Activated naive CD4-positive, alpha-beta T cell (primary cell): ENCODE results near the gene ETV4.
"Not testable (repeated sequence)": the region's sequence is repeated elsewhere in the genome, so short reads cannot be mapped to it uniquely, and the experiment has no call there.

ENCODE experiments used
- DNase-seq, 4 experiments: peaks; one replicate each; lab custom pipeline; 2025; lab: John Stamatoyannopoulos, UW

The ETV4 gene

DNA sequence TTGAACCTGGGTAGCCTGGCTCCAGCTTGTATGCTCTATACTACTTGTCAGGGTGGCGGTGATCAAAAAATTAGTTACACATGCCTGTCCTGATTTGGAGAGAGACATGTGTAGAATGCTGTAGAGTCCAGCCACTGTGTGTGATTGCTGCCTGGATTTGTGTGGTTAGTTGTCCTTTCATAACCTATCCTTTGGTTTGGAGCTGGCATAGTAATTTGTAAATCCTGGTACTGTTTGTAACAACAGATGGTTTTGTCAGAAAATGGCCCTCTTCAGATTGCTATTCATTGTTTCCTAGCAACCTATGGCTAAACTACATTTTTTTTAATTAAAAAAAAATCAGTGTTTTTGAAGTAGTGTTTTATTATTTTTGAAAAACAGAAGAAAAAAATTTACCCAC lies 30.5 kb downstream of the ETV4 start:
- no peak for DNase-seq

DNA sequence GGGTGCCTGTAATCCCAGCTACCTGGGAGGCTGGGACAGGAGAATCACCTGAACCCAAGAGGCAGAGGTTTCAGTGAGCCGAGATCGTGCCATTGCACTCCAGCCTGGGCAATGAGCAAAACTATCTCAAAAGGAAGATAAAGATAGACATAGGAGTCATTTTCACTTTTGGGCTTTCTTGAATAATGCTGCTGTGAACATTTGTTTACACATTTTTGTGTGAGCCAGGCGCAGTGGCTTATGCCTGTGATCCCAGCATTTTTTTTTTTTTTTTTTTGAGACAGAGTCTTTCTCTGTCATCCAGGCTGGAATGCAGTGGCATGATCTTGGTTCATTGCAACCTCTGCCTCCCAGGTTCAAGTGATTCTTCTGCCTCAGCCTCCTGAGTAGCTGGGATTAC lies 34.9 kb downstream of the ETV4 start:
- DNase-seq = not testable (repeated sequence)

DNA sequence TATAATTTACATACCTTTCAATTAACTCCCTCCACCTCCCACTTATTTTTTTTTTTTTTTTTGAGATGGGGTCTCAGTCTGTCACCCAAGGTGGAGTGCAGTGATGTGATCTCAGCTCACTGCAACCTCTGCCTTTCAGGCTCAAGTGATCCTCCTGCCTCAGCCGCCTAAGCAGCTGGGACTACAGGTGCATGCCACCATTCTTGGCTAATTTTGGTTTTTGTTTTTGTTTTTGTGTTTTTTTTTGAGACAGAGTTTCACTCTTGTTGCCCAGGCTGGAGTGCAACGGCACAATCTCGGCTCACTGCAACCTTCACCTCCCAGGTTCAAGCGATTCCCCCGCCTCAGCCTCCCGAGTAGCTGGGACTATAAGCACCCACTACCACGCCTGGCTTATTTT lies 36.7 kb downstream of the ETV4 start:
- DNase-seq = not testable (repeated sequence)

DNA sequence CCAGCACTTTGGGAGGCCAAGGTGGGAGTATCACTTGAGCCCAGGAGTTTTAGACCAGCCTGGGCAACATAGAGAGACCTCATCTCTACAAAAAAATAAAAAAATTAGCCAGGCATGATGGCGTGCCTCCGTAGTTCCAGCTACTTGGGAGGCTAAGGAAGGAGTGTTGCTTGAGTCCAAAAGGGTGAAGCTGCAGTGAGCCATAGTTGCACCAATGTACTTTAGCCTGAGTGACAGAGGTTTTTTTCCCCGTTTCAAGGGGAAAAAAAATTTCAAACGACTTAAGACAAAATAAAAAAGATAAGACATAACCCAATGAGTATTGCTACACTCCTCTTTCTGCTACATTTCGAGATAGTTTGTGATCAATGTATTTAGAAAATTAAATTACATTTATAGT lies 55.5 kb downstream of the ETV4 start:
- no peak for DNase-seq

DNA sequence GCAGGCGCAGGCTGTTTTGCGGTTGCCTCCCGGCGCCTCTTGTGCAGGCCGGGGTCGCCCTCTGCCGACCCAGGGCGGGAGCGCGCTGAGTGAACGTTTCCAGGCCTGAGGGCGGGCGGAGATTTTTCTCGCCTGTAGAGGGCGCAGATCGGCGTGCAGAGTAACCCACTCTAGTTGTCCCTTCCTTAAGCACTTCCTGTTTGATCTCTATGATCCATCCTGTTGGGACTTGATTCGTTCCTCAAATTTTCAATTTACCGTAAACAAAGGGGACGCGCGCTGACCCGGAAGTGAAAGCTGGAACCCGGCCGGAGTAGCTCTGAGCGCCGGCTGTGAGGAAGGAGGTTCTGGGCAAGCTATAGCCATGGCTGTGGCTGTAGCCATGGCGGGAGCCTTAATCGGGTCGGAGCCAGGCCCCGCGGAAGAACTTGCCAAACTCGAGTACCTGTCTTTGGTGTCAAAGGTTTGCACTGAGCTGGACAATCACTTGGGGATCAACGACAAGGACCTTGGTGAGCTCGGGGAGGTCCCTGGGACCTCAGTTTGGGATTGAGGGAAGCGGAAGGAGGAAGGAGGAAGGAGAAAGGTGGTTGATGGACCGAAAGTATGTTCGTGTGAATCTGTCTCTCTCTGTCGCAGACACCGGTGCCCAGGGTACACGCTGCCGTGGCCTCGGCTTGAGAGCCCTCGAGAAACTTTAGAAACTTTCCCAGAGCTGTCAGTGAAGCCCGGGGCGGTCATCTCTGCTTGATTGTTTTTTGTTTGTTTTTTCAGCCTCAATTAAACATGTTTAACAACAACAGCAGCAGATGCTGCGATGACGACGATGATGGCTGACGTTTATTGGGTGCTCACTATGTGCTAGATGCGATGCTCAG lies 62.2 kb downstream of the ETV4 start, which contains the start of gene DHX8:
Gene DHX8, plus strand, starts transcription at position 302 of the 878 bp plus-strand sequence. Its CDS starts 63 bp downstream, at position 365.
- peak; percentile 96 to 98 (median 96) for DNase-seq

DNA sequence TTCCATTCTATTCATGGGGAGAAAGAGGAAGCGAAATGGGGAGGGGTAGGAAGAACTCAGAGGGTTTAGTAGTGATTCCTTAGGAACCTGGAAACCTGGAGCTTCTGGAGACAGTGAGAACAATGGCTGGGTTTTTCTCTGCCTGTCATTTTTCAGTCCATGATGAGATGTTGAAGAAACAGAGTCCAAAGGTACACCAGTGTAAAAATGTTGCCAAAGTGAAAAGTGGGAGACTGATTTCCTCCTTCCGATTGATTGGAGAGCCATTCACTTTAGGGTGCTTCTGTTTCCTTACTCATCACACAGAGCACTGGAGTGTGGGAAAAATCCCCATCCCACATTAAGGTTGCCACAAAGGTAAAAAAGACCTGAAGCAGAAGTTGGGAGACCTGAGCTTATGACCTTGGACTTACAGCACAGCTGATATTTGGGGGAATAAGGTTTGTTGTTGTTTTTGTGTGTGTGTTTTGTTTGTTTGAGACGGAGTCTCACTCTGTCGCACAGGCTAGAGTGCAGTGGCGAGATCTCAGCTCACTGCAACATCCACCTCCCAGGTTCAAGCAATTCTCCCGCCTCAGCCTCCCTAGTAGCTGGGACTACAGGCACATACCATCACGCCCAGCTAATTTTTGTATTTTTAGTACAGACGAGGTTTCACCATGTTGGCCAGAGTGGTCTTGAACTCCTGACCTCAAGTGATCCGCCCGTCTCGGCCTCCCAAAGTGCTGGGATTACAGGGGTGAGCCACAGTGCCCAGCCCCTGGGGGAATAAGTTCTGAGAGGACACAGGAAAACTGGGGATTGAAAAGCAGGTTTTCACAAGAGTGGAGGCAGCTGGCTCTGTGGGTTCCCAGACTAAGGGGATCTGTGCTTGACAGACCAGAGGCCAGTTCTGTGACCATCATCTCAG lies 63.8 kb downstream of the ETV4 start:
- DNase-seq = no peak

DNA sequence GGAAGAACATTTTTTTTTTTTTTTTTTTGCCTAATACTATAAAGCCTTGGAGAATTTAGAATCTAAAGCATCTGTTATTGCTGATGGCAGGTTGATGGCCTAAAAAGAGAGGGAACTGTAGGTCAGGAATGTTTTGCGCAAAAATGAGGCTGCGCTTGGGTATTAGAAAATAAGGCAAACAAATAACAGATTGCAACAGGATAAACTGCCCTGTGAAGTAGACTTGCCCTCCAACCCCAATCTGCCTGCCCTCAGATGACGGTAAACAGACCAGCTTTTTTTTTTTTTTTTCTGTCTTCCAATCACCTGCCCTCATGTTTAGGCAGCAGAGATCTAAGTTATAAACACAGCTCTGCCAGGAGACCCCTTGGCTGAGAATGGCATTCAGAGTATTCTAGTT lies 66.2 kb downstream of the ETV4 start:
- no peak for DNase-seq
